ENCODE measurements around the gene SHCBP1. TPM values are rescaled to one million over a fixed set of nuclear protein-coding genes. Genes with fewer than 3 reads are reported as not detected.

The SHCBP1 gene
- total RNA-seq, 2 donors from 2014 or later, result 0.37 to 0.47 TPM

DNA sequence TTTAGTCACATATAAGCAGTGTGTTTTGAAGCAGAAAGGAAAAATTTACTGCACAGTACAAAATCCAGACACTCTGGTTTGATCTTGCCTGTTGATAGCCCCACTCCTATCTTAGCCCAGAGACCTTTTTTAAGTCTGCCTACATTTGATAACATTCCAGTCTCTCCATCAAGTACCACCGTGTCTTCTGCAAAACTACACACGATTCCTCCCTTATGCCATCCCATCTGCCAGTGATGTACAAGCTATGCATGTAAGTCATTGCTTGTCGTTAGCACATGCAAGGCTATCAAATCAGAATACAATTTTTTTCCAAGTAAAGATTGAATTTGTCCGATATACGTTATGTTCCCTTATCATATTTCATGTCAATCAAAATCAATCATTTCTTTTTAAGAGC is 14.9 kb downstream of the SHCBP1 start:
- no peak overlapping the region for H3K27ac ChIP-seq
- no peak for DNase-seq (ENCODE audit: low spot score)
- no peak overlapping the region for H3K4me3 ChIP-seq
- no peaks in the 10 kb centered on the region for H3K4me1 ChIP-seq
- no peaks in the 10 kb centered on the region for H3K27me3 ChIP-seq
- no peaks in the 10 kb centered on the region for H3K36me3 ChIP-seq
- H3K9me3 ChIP-seq, result no peaks in the 10 kb centered on the region
- TF ChIP-seq CTCF (IDR thresholded peaks at IDR 0.05), result no peak

- Histone ChIP-seq H3K27me3 (no peaks in the 10 kb centered on the region), H3K9me3 (peaks cover 0 to 11% of the 10 kb centered on the region in 2 donors)
- TF ChIP-seq CTCF (IDR thresholded peaks at IDR 0.05), result no peak
Measured at GRCh38 chr16:46591257-46591656, 29.9 kb downstream of the SHCBP1 start.

GRCh38 chr16:46586011-46586577 is 35.1 kb downstream of the SHCBP1 start:
- no peak for TF ChIP-seq CTCF (IDR thresholded peaks at IDR 0.05)
- H3K9me3 ChIP-seq, result peaks cover 0 to 19% of the 10 kb centered on the region in 2 donors
- no peak overlapping the region for H3K4me3 ChIP-seq
- no peaks in the 10 kb centered on the region for H3K27me3 ChIP-seq
- no peaks in the 10 kb centered on the region for H3K36me3 ChIP-seq
- DNase-seq (ENCODE audit: low spot score), result no peak
- no peaks in the 10 kb centered on the region for H3K4me1 ChIP-seq
- H3K27ac ChIP-seq, result no peak overlapping the region

More at GRCh38 chr16:46591257-46591656, 29.9 kb downstream of the SHCBP1 start:
- H3K4me1 ChIP-seq, result no peaks in the 10 kb centered on the region
- H3K36me3 ChIP-seq, result no peaks in the 10 kb centered on the region
- no peak for DNase-seq (ENCODE audit: low spot score)
- H3K27ac ChIP-seq, result no peak overlapping the region
- H3K4me3 ChIP-seq, result no peak overlapping the region

GRCh38 chr16:46583036-46583435 is 38.1 kb downstream of the SHCBP1 start:
- no peaks in the 10 kb centered on the region for H3K4me1 ChIP-seq
- H3K9me3 ChIP-seq, result peaks cover 0 to 19% of the 10 kb centered on the region in 2 donors
- H3K4me3 ChIP-seq, result no peak overlapping the region
- no peak for TF ChIP-seq CTCF (IDR thresholded peaks at IDR 0.05)
- H3K27me3 ChIP-seq, result no peaks in the 10 kb centered on the region
- DNase-seq (ENCODE audit: low spot score), result no peak
- no peaks in the 10 kb centered on the region for H3K36me3 ChIP-seq
- H3K27ac ChIP-seq, result no peak overlapping the region

GRCh38 chr16:46582313-46582712 is 38.9 kb downstream of the SHCBP1 start:
- Histone ChIP-seq H3K4me3 (no peak overlapping the region), H3K36me3 (no peaks in the 10 kb centered on the region), H3K27ac (no peak overlapping the region), H3K9me3 (peaks cover 0 to 18% of the 10 kb centered on the region in 2 donors), H3K4me1 (no peaks in the 10 kb centered on the region), H3K27me3 (no peaks in the 10 kb centered on the region)
- DNase-seq (ENCODE audit: low spot score), result no peak
- TF ChIP-seq CTCF (IDR thresholded peaks at IDR 0.05), result no peak

- no peak for DNase-seq (ENCODE audit: low spot score)
- no peaks in the 10 kb centered on the region for H3K9me3 ChIP-seq
- no peak for TF ChIP-seq CTCF (IDR thresholded peaks at IDR 0.05)
- H3K36me3 ChIP-seq, result no peaks in the 10 kb centered on the region
- no peak overlapping the region for H3K4me3 ChIP-seq
- H3K27me3 ChIP-seq, result no peaks in the 10 kb centered on the region
- no peak overlapping the region for H3K27ac ChIP-seq
- no peaks in the 10 kb centered on the region for H3K4me1 ChIP-seq
Measured at GRCh38 chr16:46577988-46578579, 43.1 kb downstream of the SHCBP1 start.

Data from right atrium auricular region (tissue), 2 donors.